GM12878 (cell line): ENCODE data around the gene CARD14. TPM values are rescaled to one million over a fixed set of nuclear protein-coding genes. Genes with fewer than 3 reads are reported as not detected.

Experiments used
- ATF3 ChIP-seq: IDR thresholded peaks from 2 replicates; pipeline ENCODE4 v1.6.1; 2011; ENCODE audit warnings: low read depth, mild to moderate bottlenecking, low read length, moderate library complexity, borderline replicate concordance; ENCODE audit errors: extremely low read depth
- CEBPZ ChIP-seq: fragments of 150-350 bp; IDR thresholded peaks from 2 replicates; pipeline ENCODE4 v1.6.1; 2016; ENCODE audit warnings: low read depth, low read length
- CREB1 ChIP-seq: IDR thresholded peaks from 2 replicates; pipeline ENCODE4 v1.6.1; 2012; ENCODE audit warnings: low read depth, mild to moderate bottlenecking, inconsistent platforms
- DPF2 ChIP-seq: fragments of 450-650 bp; IDR thresholded peaks from 2 replicates; pipeline ENCODE4 v1.6.1; 2017; ENCODE audit warnings: mild to moderate bottlenecking
- E4F1 ChIP-seq: fragments of 450-650 bp; IDR thresholded peaks from 2 replicates; pipeline ENCODE4 v1.6.1; 2018; ENCODE audit warnings: borderline replicate concordance, mild to moderate bottlenecking; ENCODE audit not compliant: partially characterized antibody
- KLF5 ChIP-seq: fragments of 450-650 bp; IDR thresholded peaks from 2 replicates; pipeline ENCODE4 v1.6.1; 2014; ENCODE audit warnings: mild to moderate bottlenecking; ENCODE audit not compliant: partially characterized antibody
- MTA2 ChIP-seq: fragments of 450-650 bp; IDR thresholded peaks from 2 replicates; pipeline ENCODE4 v1.6.1; 2016; ENCODE audit warnings: low read depth, mild to moderate bottlenecking, moderate library complexity
- MYC ChIP-seq: IDR thresholded peaks from 2 replicates; pipeline ENCODE4 v1.6.1; 2011; ENCODE audit warnings: mild to moderate bottlenecking, low read length, moderate library complexity, inconsistent platforms; ENCODE audit not compliant: insufficient read depth, insufficient replicate concordance, insufficient read length, severe bottlenecking
- PBX3 ChIP-seq: IDR thresholded peaks from 2 replicates; pipeline ENCODE4 v1.6.1; 2011; ENCODE audit warnings: mild to moderate bottlenecking, low read depth, low read length, moderate library complexity; ENCODE audit not compliant: insufficient replicate concordance
- POLR2A ChIP-seq: IDR thresholded peaks from 2 replicates; pipeline ENCODE4 v1.6.1; 2011; ENCODE audit warnings: low read depth, mild to moderate bottlenecking, low read length
- POU2F2 ChIP-seq: IDR thresholded peaks from 3 replicates; pipeline ENCODE4 v1.6.1; 2011; ENCODE audit warnings: low read depth, mild to moderate bottlenecking, low read length, borderline replicate concordance
- RAD21 ChIP-seq: IDR thresholded peaks from 2 replicates; pipeline ENCODE4 v1.6.1; 2011; ENCODE audit warnings: mild to moderate bottlenecking, low read depth, low read length, moderate library complexity; ENCODE audit not compliant: insufficient read depth
- SREBF2 ChIP-seq: IDR thresholded peaks from 2 replicates; pipeline ENCODE4 v1.6.1; 2012; ENCODE audit warnings: mild to moderate bottlenecking, low read length
- TBL1XR1 ChIP-seq: IDR thresholded peaks from 2 replicates; pipeline ENCODE4 v1.6.1; 2012; ENCODE audit warnings: low read depth, low read length, improper control_type of control experiment
- ZBTB40 ChIP-seq: fragments of 450-650 bp; IDR thresholded peaks from 2 replicates; pipeline ENCODE4 v1.6.1; 2016; ENCODE audit warnings: mild to moderate bottlenecking, moderate library complexity, borderline replicate concordance
- ZZZ3 ChIP-seq: IDR thresholded peaks from 2 replicates; pipeline ENCODE4 v1.6.1; 2011; ENCODE audit warnings: low read depth; ENCODE audit not compliant: control insufficient read depth, insufficient read length
- polyA plus RNA-seq, 11 experiments: library from polyadenylated mRNA; depleted of rRNA in 4 of 11; unstranded in 6 of 11; stranded (reverse) in 5 of 11; fragments of >200 nt; fragmentation: Nextera tagmentation in 4 of 11; fragmentation: Illumina TruSeq in 1 of 11; extraction: Ambion mirVana in 4 of 11; extraction: Trizol in 1 of 11; gene quantifications; 1 replicate in 1 of 11; 2 replicates in 10 of 11; pipeline versions ENCODE4 v1.2.1 to v1.2.3, GENCODE V29; 2011 to 2016; ENCODE audit warnings: inconsistent platforms in 2 of 11, missing spikeins in 2 of 11, low read depth in 1 of 11
- total RNA-seq, 4 experiments: library from RNA; depleted of rRNA in 3 of 4; stranded (reverse); fragments of >200 nt in 3 of 4; fragmentation: Illumina TruSeq in 1 of 4; extraction: Trizol in 1 of 4; gene quantifications; 2 replicates each; pipeline versions ENCODE4 v1.2.1 to v1.2.3, GENCODE V29; 2013 to 2021

CARD14 gene
- total and polyA plus RNA-seq, 10 of the 15 experiments (the other 5 are each of a cell fraction or from before 2014, with no cell fraction given): 0.08 to 0.15 TPM; not detected in 8

GRCh38 chr17:80220054-80220735, 50.4 kb downstream of the CARD14 start, which contains the start of the genes SGSH and SLC26A11 (continued):
- no peak for TF ChIP-seq ZBTB40
- no peak for TF ChIP-seq POU2F2
- TF ChIP-seq MYC: no peak
- TF ChIP-seq SREBF2: no peak
- no peak for TF ChIP-seq CEBPZ
- no peak for TF ChIP-seq ATF3
- no peak for TF ChIP-seq TBL1XR1
- no peak for TF ChIP-seq RAD21
- peak; percentile 28; the same call in 1 of the 2 replicates for TF ChIP-seq DPF2
- TF ChIP-seq MTA2: no peak
- no peak for TF ChIP-seq KLF5
- TF ChIP-seq CREB1: no peak
- peak; percentile 73 for TF ChIP-seq POLR2A
- TF ChIP-seq PBX3: no peak
- TF ChIP-seq ZZZ3: no peak
- TF ChIP-seq E4F1: no peak
